GM12873 (cell line): ENCODE measurements around the gene RAD52.

Experiments
- CTCF ChIP-seq: IDR thresholded peaks from 2 replicates; pipeline ENCODE4 v1.5.1; 2012; ENCODE audit warnings: low read depth, mild to moderate bottlenecking, moderate library complexity, low read length, control low read depth; ENCODE audit not compliant: insufficient read depth; ENCODE audit errors: missing control alignments

RAD52 gene

GRCh38 chr12:868722-869121 lies 80.8 kb downstream of the RAD52 start:
- peak; percentile 4 for TF ChIP-seq CTCF

- TF ChIP-seq CTCF: no peak
These were observed 81.6 kb downstream of the RAD52 start for GRCh38 chr12:867905-868304.

GRCh38 chr12:865614-866013 lies 83.9 kb downstream of the RAD52 start:
- no peak for TF ChIP-seq CTCF

- no peak for TF ChIP-seq CTCF
These were observed 86.2 kb downstream of the RAD52 start for GRCh38 chr12:863285-863684.

GRCh38 chr12:862303-862911 lies 87.1 kb downstream of the RAD52 start:
- TF ChIP-seq CTCF: no peak
